Coronary artery (tissue), 2 donors: Measurements from ENCODE around the gene SSBP3.

Experiments used
- DNase-seq: peaks from one replicate; pipeline ENCODE4 v3.0.0-alpha.2; 2017; ENCODE audit warnings: low spot score
- H3K27ac ChIP-seq, 2 donors: fragments of 200-600 bp; sonication (generic); one replicate each; pipeline ENCODE4 v1.5.1; 2016 to 2019
- H3K4me3 ChIP-seq: fragments of 200-600 bp; sonication (generic); 2 replicates; pipeline ENCODE4 v1.5.1; 2016; ENCODE audit warnings: mild to moderate bottlenecking, moderate library complexity
- CTCF ChIP-seq: fragments of 200-600 bp; sonication (generic); IDR thresholded peaks from one replicate; pipeline ENCODE4 v1.5.1; 2019; ENCODE audit warnings: antibody characterized with exemption

The SSBP3 gene

GRCh38 chr1:54243022-54243421 lies 163.2 kb downstream of the SSBP3 start:
- H3K4me3 ChIP-seq = no peak overlapping the region
- TF ChIP-seq CTCF = no peak
- DNase-seq = no peak
- no peak overlapping the region for H3K27ac ChIP-seq

GRCh38 chr1:54241364-54241763 lies 164.8 kb downstream of the SSBP3 start:
- TF ChIP-seq CTCF = no peak
- Histone ChIP-seq H3K27ac (no peak overlapping the region), H3K4me3 (no peak overlapping the region)
- DNase-seq = no peak

GRCh38 chr1:54240741-54241335 lies 165.4 kb downstream of the SSBP3 start:
- Histone ChIP-seq H3K27ac (no peak overlapping the region), H3K4me3 (no peak overlapping the region)
- no peak for DNase-seq
- no peak for TF ChIP-seq CTCF

- DNase-seq = no peak
- peak overlapping the region in 1 of 2 donors; percentile 36 for H3K27ac ChIP-seq
- TF ChIP-seq CTCF = no peak
- no peak overlapping the region for H3K4me3 ChIP-seq
These were observed 166.6 kb downstream of the SSBP3 start for GRCh38 chr1:54239631-54240031.

GRCh38 chr1:54239035-54239383 lies 167.2 kb downstream of the SSBP3 start:
- Histone ChIP-seq H3K27ac (peak overlapping the region in 1 of 2 donors; percentile 36), H3K4me3 (no peak overlapping the region)
- DNase-seq = no peak
- no peak for TF ChIP-seq CTCF

- DNase-seq = no peak
- Histone ChIP-seq H3K4me3 (no peak overlapping the region), H3K27ac (no peak overlapping the region)
- TF ChIP-seq CTCF = no peak
These were observed 167.7 kb downstream of the SSBP3 start for GRCh38 chr1:54238353-54239034.

- DNase-seq = no peak
- H3K27ac ChIP-seq = no peak overlapping the region
- TF ChIP-seq CTCF = no peak
- H3K4me3 ChIP-seq = no peak overlapping the region
These were observed 168.6 kb downstream of the SSBP3 start for GRCh38 chr1:54237586-54237985.
